Measurements from ENCODE around the gene LILRB5.
"Not testable (repeated sequence)": the region's sequence is repeated elsewhere in the genome, so short reads cannot be mapped to it uniquely, and the experiment has no call there.

The LILRB5 gene

DNA sequence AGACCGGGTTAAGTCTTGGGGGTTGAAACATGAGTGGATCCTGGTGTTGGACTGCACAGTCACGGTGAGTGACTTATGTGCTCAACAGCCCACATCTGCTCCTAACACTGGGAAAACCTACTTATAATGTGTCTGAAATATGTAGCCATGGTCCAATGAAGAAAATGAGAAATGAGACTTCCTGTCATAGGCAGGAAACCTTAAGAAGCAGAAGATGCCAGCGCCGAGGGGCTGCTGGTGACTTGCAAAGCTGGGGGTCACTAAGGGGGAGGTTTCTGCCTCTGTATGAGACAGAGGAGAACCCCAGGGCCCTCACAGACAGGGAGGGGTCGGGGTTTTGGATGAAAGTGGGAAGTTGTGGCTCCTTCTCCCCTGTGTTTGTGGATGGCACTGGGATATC lies 15.1 kb upstream of the LILRB5 start:
- H2BK5ac ChIP-seq (ENCODE audit: low read length); DNase-seq (ENCODE audit: low spot score); H3K9ac ChIP-seq (ENCODE audit: low read depth, low read length, poor library complexity); H3K4me2 ChIP-seq (ENCODE audit: insufficient read depth, low read length, poor library complexity, severe bottlenecking); H4K8ac ChIP-seq (ENCODE audit: low read depth, low read length); H3K4me1 ChIP-seq (ENCODE audit: control insufficient read depth in 2 of 2, insufficient read depth in 1 of 2, low read depth in 1 of 2, low read length in 2 of 2); H3K9me3 ChIP-seq (replicated peaks in 1 of 2; ENCODE audit: control insufficient read depth in 2 of 2, insufficient read depth in 1 of 2, low read depth in 1 of 2, low read length in 2 of 2); H3K27ac ChIP-seq (replicated peaks; ENCODE audit: low read length); H3K79me1 ChIP-seq (ENCODE audit: low read depth, low read length); H2BK120ac ChIP-seq (ENCODE audit: low read depth, low read length); H3K4ac ChIP-seq (ENCODE audit: low read length); H4K91ac ChIP-seq (ENCODE audit: low read depth, low read length, poor library complexity); H2BK15ac ChIP-seq (ENCODE audit: low read length); H2BK12ac ChIP-seq (ENCODE audit: low read length); H3K36me3 ChIP-seq (replicated peaks in 1 of 2; ENCODE audit: control insufficient read depth in 2 of 2, insufficient read depth in 2 of 2, low read length in 2 of 2); H3K27me3 ChIP-seq (ENCODE audit: control insufficient read depth in 3 of 3, insufficient read depth in 3 of 3, low read depth in 1 of 3, low read length in 3 of 3); H3K14ac ChIP-seq (ENCODE audit: low read length); H3K4me3 ChIP-seq (ENCODE audit: low read length in 2 of 2); H3K18ac ChIP-seq (ENCODE audit: low read length); H2AK5ac ChIP-seq (ENCODE audit: low read depth, low read length); H3K23ac ChIP-seq (ENCODE audit: low read depth, low read length, poor library complexity); H2AFZ ChIP-seq (ENCODE audit: low read length): not testable (repeated sequence)
- no CpG with 5 or more reads among the region's 5 CpGs for WGBS, 2 donors (ENCODE audit: extremely low coverage in 2 of 2, insufficient read length in 2 of 2, insufficient replicate concordance in 1 of 2)

DNA sequence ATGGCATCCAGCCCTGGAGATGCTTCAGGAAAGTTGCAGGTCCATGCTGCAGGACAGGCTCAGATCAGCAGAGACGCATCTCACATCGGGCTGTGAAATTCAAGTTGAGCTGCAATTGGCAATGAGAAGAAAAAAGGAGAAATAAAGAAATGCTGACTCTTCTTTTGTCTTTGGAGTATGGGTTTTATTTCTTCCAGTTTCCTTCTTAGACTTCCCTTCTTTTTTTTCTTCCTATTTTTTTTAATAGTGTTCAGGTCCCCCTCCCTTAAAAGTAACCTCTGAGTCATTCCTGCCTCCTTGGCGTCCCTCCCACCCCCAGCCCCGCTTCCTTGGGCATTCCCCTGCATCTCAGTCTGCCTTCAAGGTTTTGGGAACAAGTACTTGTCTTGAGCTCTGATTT lies 14.5 kb upstream of the LILRB5 start:
- H3K23ac ChIP-seq (ENCODE audit: low read depth, low read length, poor library complexity); H3K27ac ChIP-seq (replicated peaks; ENCODE audit: low read length); H4K91ac ChIP-seq (ENCODE audit: low read depth, low read length, poor library complexity); H3K79me1 ChIP-seq (ENCODE audit: low read depth, low read length); H3K27me3 ChIP-seq (ENCODE audit: control insufficient read depth in 3 of 3, insufficient read depth in 3 of 3, low read depth in 1 of 3, low read length in 3 of 3); H3K4me2 ChIP-seq (ENCODE audit: insufficient read depth, low read length, poor library complexity, severe bottlenecking); H2BK12ac ChIP-seq (ENCODE audit: low read length); H2BK120ac ChIP-seq (ENCODE audit: low read depth, low read length); H3K14ac ChIP-seq (ENCODE audit: low read length); H2BK5ac ChIP-seq (ENCODE audit: low read length); H3K4me1 ChIP-seq (ENCODE audit: control insufficient read depth in 2 of 2, insufficient read depth in 1 of 2, low read depth in 1 of 2, low read length in 2 of 2); H4K8ac ChIP-seq (ENCODE audit: low read depth, low read length); H2BK15ac ChIP-seq (ENCODE audit: low read length); H3K36me3 ChIP-seq (replicated peaks in 1 of 2; ENCODE audit: control insufficient read depth in 2 of 2, insufficient read depth in 2 of 2, low read length in 2 of 2); H3K9ac ChIP-seq (ENCODE audit: low read depth, low read length, poor library complexity); DNase-seq (ENCODE audit: low spot score); H3K18ac ChIP-seq (ENCODE audit: low read length); H3K9me3 ChIP-seq (replicated peaks in 1 of 2; ENCODE audit: control insufficient read depth in 2 of 2, insufficient read depth in 1 of 2, low read depth in 1 of 2, low read length in 2 of 2); H3K4ac ChIP-seq (ENCODE audit: low read length); H2AK5ac ChIP-seq (ENCODE audit: low read depth, low read length); H2AFZ ChIP-seq (ENCODE audit: low read length); H3K4me3 ChIP-seq (ENCODE audit: low read length in 2 of 2): not testable (repeated sequence)
- WGBS, 2 donors (ENCODE audit: extremely low coverage in 2 of 2, insufficient read length in 2 of 2, insufficient replicate concordance in 1 of 2) = no CpG with 5 or more reads among the region's 4 CpGs

DNA sequence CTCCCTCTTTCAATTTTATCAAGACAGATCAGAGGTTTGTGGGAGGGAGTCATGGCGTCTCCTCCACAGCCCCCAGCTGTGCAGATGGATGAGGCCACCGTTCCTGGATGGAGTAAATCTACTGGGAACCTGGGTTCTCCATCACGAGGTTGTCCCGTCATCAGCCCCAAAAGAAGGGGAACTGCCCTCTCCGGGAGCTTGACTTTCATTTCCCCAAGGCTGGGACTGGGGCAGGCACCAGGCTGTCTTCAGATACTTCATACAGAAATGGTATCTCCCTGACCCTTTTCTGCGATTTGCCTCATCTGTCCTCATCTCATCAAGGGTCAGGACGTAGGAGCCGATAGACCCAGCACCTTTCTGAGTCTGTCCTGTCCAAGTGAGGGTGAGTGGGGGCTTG lies 14.0 kb upstream of the LILRB5 start:
- Histone ChIP-seq H2BK15ac (ENCODE audit: low read length) (no peak overlapping the region), H2BK12ac (ENCODE audit: low read length) (no peak overlapping the region), H3K18ac (ENCODE audit: low read length) (no peak overlapping the region), H3K27ac (replicated peaks; ENCODE audit: low read length) (no peak overlapping the region), H3K27me3 (ENCODE audit: control insufficient read depth in 3 of 3, insufficient read depth in 3 of 3, low read depth in 1 of 3, low read length in 3 of 3) (peaks cover 0 to 3% (median 0%) of the 10 kb centered on the region in 3 experiments), H4K91ac (ENCODE audit: low read depth, low read length, poor library complexity) (no peak overlapping the region), H4K8ac (ENCODE audit: low read depth, low read length) (no peak overlapping the region), H2BK5ac (ENCODE audit: low read length) (no peak overlapping the region), H2AK5ac (ENCODE audit: low read depth, low read length) (no peak overlapping the region), H3K9ac (ENCODE audit: low read depth, low read length, poor library complexity) (no peak overlapping the region), H3K4me3 (ENCODE audit: low read length in 2 of 2) (no peak overlapping the region), H3K4me2 (ENCODE audit: insufficient read depth, low read length, poor library complexity, severe bottlenecking) (no peak overlapping the region), H3K36me3 (replicated peaks in 1 of 2; ENCODE audit: control insufficient read depth in 2 of 2, insufficient read depth in 2 of 2, low read length in 2 of 2) (no peaks in the 10 kb centered on the region), H3K14ac (ENCODE audit: low read length) (no peak overlapping the region), H3K9me3 (replicated peaks in 1 of 2; ENCODE audit: control insufficient read depth in 2 of 2, insufficient read depth in 1 of 2, low read depth in 1 of 2, low read length in 2 of 2) (no peaks in the 10 kb centered on the region), H3K23ac (ENCODE audit: low read depth, low read length, poor library complexity) (no peak overlapping the region), H3K79me1 (ENCODE audit: low read depth, low read length) (no peaks in the 10 kb centered on the region), H3K4ac (ENCODE audit: low read length) (no peak overlapping the region), H2AFZ (ENCODE audit: low read length) (no peak overlapping the region), H3K4me1 (ENCODE audit: control insufficient read depth in 2 of 2, insufficient read depth in 1 of 2, low read depth in 1 of 2, low read length in 2 of 2) (no peaks in the 10 kb centered on the region), H2BK120ac (ENCODE audit: low read depth, low read length) (no peak overlapping the region)
- WGBS, 2 donors (ENCODE audit: extremely low coverage in 2 of 2, insufficient read length in 2 of 2, insufficient replicate concordance in 1 of 2) = no CpG with 5 or more reads among the region's 8 CpGs
- DNase-seq (ENCODE audit: low spot score) = no peak

DNA sequence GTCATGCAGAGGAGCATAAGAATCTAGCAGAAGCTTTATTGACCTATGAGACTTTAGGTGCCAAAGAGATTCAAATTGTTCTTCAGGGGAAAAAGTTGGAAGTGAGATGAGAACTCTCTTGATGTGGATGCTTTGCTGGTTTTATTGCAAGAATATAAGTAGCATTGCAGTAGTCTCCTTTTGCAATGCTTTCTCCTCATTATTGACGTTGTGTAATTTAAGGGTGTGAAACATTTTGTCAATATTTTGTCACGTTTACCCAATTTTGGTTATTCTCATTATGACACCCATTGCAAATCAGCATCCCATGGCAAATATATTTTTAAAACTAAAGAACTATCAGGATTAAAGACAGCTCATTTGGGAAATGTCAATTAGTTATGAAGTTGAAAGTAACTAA lies 11.9 kb upstream of the LILRB5 start:
- H3K27ac ChIP-seq (replicated peaks; ENCODE audit: low read length) = no peak overlapping the region
- no peak overlapping the region for H3K4me3 ChIP-seq (ENCODE audit: low read length in 2 of 2)
- no peak overlapping the region for H3K9ac ChIP-seq (ENCODE audit: low read depth, low read length, poor library complexity)
- no peaks in the 10 kb centered on the region for H3K79me1 ChIP-seq (ENCODE audit: low read depth, low read length)
- no peak overlapping the region for H2BK120ac ChIP-seq (ENCODE audit: low read depth, low read length)
- H3K4ac ChIP-seq (ENCODE audit: low read length) = no peak overlapping the region
- no peak overlapping the region for H2AK5ac ChIP-seq (ENCODE audit: low read depth, low read length)
- no peak overlapping the region for H2BK5ac ChIP-seq (ENCODE audit: low read length)
- H3K4me2 ChIP-seq (ENCODE audit: insufficient read depth, low read length, poor library complexity, severe bottlenecking) = no peak overlapping the region
- no peaks in the 10 kb centered on the region for H3K4me1 ChIP-seq (ENCODE audit: control insufficient read depth in 2 of 2, insufficient read depth in 1 of 2, low read depth in 1 of 2, low read length in 2 of 2)
- no peak overlapping the region for H4K8ac ChIP-seq (ENCODE audit: low read depth, low read length)
- H3K23ac ChIP-seq (ENCODE audit: low read depth, low read length, poor library complexity) = no peak overlapping the region
- no peak overlapping the region for H3K14ac ChIP-seq (ENCODE audit: low read length)
- no peaks in the 10 kb centered on the region for H3K9me3 ChIP-seq (replicated peaks in 1 of 2; ENCODE audit: control insufficient read depth in 2 of 2, insufficient read depth in 1 of 2, low read depth in 1 of 2, low read length in 2 of 2)
- H3K18ac ChIP-seq (ENCODE audit: low read length) = no peak overlapping the region
- no peak overlapping the region for H2BK12ac ChIP-seq (ENCODE audit: low read length)
- H2BK15ac ChIP-seq (ENCODE audit: low read length) = no peak overlapping the region
- no peaks in the 10 kb centered on the region for H3K36me3 ChIP-seq (replicated peaks in 1 of 2; ENCODE audit: control insufficient read depth in 2 of 2, insufficient read depth in 2 of 2, low read length in 2 of 2)
- DNase-seq (ENCODE audit: low spot score) = no peak
- H4K91ac ChIP-seq (ENCODE audit: low read depth, low read length, poor library complexity) = no peak overlapping the region
- peaks cover 0 to 3% (median 0%) of the 10 kb centered on the region in 3 experiments for H3K27me3 ChIP-seq (ENCODE audit: control insufficient read depth in 3 of 3, insufficient read depth in 3 of 3, low read depth in 1 of 3, low read length in 3 of 3)
- H2AFZ ChIP-seq (ENCODE audit: low read length) = no peak overlapping the region
- WGBS, 2 donors (ENCODE audit: extremely low coverage in 2 of 2, insufficient read length in 2 of 2, insufficient replicate concordance in 1 of 2) = no CpG with 5 or more reads among the region's 2 CpGs
